Retinal pigment epithelial cell (primary cell): Measurements from ENCODE around the gene NAPB.
A peak's percentile ranks its signal among the peaks of the same experiment; 100 is the strongest.

Source experiments
- DNase-seq: peaks from one replicate; pipeline ENCODE4 v3.0.0-alpha.2; 2010; ENCODE audit warnings: low read depth
- H3K4me3 ChIP-seq: 2 replicates; pipeline ENCODE4 v1.5.1; 2011; ENCODE audit warnings: mild to moderate bottlenecking, low read length, control low read depth, moderate library complexity
- CTCF ChIP-seq: conservative IDR thresholded peaks from 2 replicates; pipeline ENCODE4 v1.5.1; 2011; ENCODE audit warnings: low read depth, low read length, control low read depth, inconsistent platforms

The NAPB gene

DNA sequence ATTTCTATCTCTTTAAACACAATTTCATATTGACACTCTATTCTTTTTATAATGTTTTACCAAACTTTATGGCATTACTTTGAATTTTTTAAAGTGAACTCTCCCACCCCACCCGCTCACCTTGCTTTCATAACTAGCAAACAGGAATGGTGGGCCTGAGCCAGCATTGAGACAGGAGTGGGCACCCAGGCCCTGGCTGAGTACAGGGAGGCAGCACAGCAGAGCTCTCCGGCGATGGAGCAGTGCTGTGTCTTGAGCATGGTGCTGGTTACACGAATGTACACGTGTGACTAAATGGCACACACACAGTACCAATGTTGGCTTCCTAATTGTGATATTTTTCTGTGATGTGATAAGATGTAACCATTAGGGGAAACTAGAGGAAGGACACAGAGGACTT lies 26.9 kb upstream of the NAPB start:
- TF ChIP-seq CTCF, result no peak
- no peak for DNase-seq
- no peak overlapping the region for H3K4me3 ChIP-seq

DNA sequence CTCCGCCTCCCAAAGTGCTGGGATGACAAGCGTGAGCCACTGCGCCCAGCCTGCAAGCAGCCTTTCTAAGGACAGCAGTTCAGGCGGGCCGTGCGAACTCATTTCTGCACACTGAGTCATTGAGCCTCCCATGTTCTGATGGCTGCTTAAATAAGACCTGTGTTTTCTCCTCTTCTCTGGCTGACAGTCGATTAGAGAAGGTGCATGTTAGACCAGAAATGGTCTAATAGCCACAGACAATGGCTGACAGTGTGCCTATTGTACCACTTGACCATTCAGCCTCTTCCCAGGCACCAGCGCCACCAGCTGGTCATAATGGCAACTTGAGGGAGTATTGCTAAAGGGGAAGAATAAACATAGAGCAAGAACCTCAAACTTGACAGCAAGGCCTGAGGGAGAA lies 25.2 kb upstream of the NAPB start:
- peak; percentile 63 for TF ChIP-seq CTCF
- DNase-seq, result no peak
- no peak overlapping the region for H3K4me3 ChIP-seq

DNA sequence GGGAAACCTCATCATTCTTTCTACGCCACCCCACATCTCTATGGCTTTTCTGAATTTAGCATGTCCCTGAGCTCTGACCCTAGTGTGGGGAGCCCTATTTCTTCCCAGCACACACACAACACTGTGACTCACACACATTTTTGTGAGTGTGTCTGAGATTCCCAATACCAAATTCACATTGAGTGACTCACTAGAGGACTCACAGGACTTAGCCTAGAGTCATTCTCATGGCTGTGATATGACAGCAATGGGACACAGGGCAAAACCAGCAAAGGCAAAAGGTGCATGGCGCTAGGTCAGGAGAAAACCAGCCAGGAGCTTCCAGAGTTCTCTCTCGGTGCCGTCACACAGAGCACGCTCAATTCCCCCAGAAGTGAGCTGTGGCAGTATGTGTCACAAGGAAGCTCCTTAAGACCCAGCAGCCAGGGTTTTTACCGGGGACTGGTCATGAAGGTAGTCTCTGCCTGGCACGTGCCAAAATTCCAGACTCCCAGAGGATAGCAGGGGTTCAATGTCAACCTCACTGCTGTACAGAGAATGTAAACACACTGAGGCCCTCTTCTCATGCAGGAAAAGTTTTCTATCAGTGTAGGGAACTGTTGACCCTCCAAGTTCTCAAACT lies 24.4 kb upstream of the NAPB start:
- no peak for TF ChIP-seq CTCF
- peak; percentile 18 for DNase-seq
- no peak overlapping the region for H3K4me3 ChIP-seq

- H3K4me3 ChIP-seq, result no peak overlapping the region
- no peak for TF ChIP-seq CTCF
- no peak for DNase-seq
These were observed 23.6 kb upstream of the NAPB start for GRCh38 chr20:23444859-23445258.

GRCh38 chr20:23442436-23442835 lies 21.1 kb upstream of the NAPB start:
- no peak for DNase-seq
- no peak overlapping the region for H3K4me3 ChIP-seq
- TF ChIP-seq CTCF, result no peak

GRCh38 chr20:23441850-23442313 lies 20.6 kb upstream of the NAPB start:
- no peak for DNase-seq
- peak; percentile 98 for TF ChIP-seq CTCF
- no peak overlapping the region for H3K4me3 ChIP-seq

DNA sequence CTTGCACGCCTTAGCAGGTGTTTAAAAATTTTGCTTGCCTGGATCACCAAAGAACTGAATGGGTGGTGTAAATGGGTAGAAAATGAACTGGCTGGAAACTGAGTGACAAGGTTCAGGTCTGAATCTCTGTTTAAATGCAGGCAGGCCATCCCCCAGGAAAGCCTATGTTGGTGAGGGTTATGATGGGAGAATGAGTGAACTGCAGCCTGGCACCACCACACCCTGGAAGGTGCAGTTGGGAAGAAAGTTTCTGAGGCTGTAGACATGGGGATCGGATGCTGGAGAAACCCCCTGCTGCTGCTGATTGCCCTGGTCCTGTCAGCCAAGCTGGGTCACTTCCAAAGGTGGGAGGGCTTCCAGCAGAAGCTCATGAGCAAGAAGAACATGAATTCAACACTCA lies 18.7 kb upstream of the NAPB start:
- TF ChIP-seq CTCF, result no peak
- no peak overlapping the region for H3K4me3 ChIP-seq
- DNase-seq, result no peak
